ENCODE data around the gene SAMMSON.

SAMMSON gene

DNA sequence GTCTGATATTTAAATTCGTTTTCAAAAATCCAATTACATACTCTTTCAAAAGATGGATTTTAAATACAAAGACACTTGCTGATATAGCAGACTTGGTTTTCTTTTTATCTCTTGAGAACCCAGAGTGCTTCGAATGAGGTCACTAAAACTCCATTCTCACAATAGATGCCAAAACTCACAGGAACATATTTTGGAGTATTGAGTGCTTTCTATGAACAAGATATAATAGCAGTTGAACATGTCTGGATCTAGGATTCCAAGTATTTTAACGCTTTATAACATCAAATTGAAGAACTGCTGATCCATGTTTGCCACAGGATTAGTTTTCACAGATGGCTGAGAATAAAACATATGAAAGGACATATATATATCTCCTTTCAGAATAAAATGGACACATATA, 113.2 kb downstream of the SAMMSON start:
- H3K27ac ChIP-seq (replicated peaks), result no peak overlapping the region
- TF ChIP-seq GABPA (IDR thresholded peaks at IDR 0.05; ENCODE audit: low read depth) (no peak), SPI1 (IDR thresholded peaks at IDR 0.05; ENCODE audit: borderline replicate concordance, low read depth) (no peak), POLR2AphosphoS5 (IDR thresholded peaks at IDR 0.05; ENCODE audit: low read depth) (no peak), REST (IDR thresholded peaks at IDR 0.05; ENCODE audit: insufficient replicate concordance, low read depth) (no peak), CTCF (IDR thresholded peaks at IDR 0.05; ENCODE audit: insufficient read depth, low read length) (no peak)
- H3K4me3 ChIP-seq (replicated peaks; ENCODE audit: insufficient read depth, low read length), result no peak overlapping the region

DNA sequence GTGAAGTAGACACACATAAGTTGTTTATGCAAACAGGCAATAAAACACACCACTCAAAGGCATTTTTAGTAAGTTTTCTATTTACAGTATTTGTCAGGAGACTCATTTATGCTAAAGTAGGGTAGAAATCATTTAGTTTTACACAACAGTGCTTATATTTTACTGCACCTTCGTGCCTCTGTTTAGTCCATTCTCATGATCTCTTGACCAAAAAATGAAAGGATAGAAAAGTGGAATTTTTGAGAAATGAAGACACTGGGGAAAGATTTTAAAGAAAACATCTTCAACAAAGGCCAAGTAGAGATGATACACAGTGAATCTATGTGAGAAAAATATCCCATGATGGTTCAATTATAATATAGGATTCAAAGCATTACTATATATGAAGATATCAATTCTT, 114.9 kb downstream of the SAMMSON start:
- Histone ChIP-seq H3K27ac (replicated peaks) (no peak overlapping the region), H3K27me3 (ENCODE audit: insufficient read depth, poor library complexity, severe bottlenecking) (peaks cover 5% of the 10 kb centered on the region), H3K4me3 (replicated peaks; ENCODE audit: insufficient read depth, low read length) (no peak overlapping the region)
- TF ChIP-seq REST (IDR thresholded peaks at IDR 0.05; ENCODE audit: insufficient replicate concordance, low read depth) (no peak), GABPA (IDR thresholded peaks at IDR 0.05; ENCODE audit: low read depth) (no peak), CTCF (IDR thresholded peaks at IDR 0.05; ENCODE audit: insufficient read depth, low read length) (no peak), POLR2AphosphoS5 (IDR thresholded peaks at IDR 0.05; ENCODE audit: low read depth) (no peak)
- DNase-seq (ENCODE audit: low read depth in 1 of 2, low spot score in 1 of 2), result no peak

More for the DNA sequence above, 113.2 kb downstream of the SAMMSON start:
- H3K27me3 ChIP-seq (ENCODE audit: insufficient read depth, poor library complexity, severe bottlenecking), result peaks cover 5% of the 10 kb centered on the region
- no peak for DNase-seq (ENCODE audit: low read depth in 1 of 2, low spot score in 1 of 2)

DNA sequence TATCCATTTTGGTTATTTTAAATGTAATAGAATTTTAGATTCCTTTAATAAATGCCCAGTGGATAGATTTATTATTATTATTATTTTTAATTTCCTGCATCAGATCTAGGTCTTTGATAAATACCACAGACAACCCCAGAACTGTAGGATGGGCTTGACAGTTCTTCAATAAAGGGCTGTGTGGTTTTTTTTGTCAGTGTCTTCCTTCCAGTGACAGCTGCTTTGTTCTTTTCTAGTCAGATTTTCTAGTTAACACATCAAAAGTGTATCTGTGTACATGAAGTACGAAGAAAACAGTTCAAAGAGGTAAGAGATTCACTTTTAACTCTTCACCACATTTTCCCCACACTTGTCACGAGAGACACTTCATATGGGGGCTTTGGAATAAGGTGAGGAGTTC, 120.3 kb downstream of the SAMMSON start:
- Histone ChIP-seq H3K27me3 (ENCODE audit: insufficient read depth, poor library complexity, severe bottlenecking) (no peaks in the 10 kb centered on the region), H3K27ac (replicated peaks) (no peak overlapping the region), H3K4me3 (replicated peaks; ENCODE audit: insufficient read depth, low read length) (no peak overlapping the region)
- TF ChIP-seq SPI1 (IDR thresholded peaks at IDR 0.05; ENCODE audit: borderline replicate concordance, low read depth) (no peak), POLR2AphosphoS5 (IDR thresholded peaks at IDR 0.05; ENCODE audit: low read depth) (no peak), GABPA (IDR thresholded peaks at IDR 0.05; ENCODE audit: low read depth) (no peak), CTCF (IDR thresholded peaks at IDR 0.05; ENCODE audit: insufficient read depth, low read length) (no peak), REST (IDR thresholded peaks at IDR 0.05; ENCODE audit: insufficient replicate concordance, low read depth) (no peak)
- no peak for DNase-seq (ENCODE audit: low read depth in 1 of 2, low spot score in 1 of 2)
